Progenitor cell of endocrine pancreas (in vitro differentiated cells): ENCODE data around the gene GTPBP2. TPM values are rescaled to one million over a fixed set of nuclear protein-coding genes. Genes with fewer than 3 reads are reported as not detected.
"Not testable (repeated sequence)": the region's sequence is repeated elsewhere in the genome, so short reads cannot be mapped to it uniquely, and the experiment has no call there.

Experiments used
- DNase-seq: peaks from one replicate; pipeline ENCODE4 v3.0.0; 2021; ENCODE audit warnings: low spot score; ENCODE audit not compliant: unreplicated experiment
- H3K27ac Mint-ChIP-seq: 2 replicates; pipeline ENCODE4 v1.8.0; 2021; ENCODE audit warnings: mild to moderate bottlenecking, moderate library complexity, mixed read lengths
- H3K27me3 Mint-ChIP-seq: 2 replicates; pipeline ENCODE4 v1.8.0; 2021; ENCODE audit warnings: mixed read lengths
- H3K36me3 Mint-ChIP-seq: 2 replicates; pipeline ENCODE4 v1.8.0; 2022; ENCODE audit warnings: mixed read lengths; ENCODE audit not compliant: insufficient read depth
- H3K4me1 Mint-ChIP-seq: 2 replicates; pipeline ENCODE4 v1.8.0; 2021; ENCODE audit warnings: low read depth, mixed read lengths
- H3K4me3 Mint-ChIP-seq: 2 replicates; pipeline ENCODE4 v1.8.0; 2021; ENCODE audit warnings: low read depth, mild to moderate bottlenecking, moderate library complexity, mixed read lengths
- H3K9me3 Mint-ChIP-seq: 2 replicates; pipeline ENCODE4 v1.8.0; 2021; ENCODE audit warnings: low read depth, mixed read lengths
- CTCF ChIP-seq: fragments of 200-600 bp; sonication (generic); IDR thresholded peaks from one replicate; pipeline ENCODE4 v1.5.0; 2021; ENCODE audit warnings: antibody characterized with exemption, mild to moderate bottlenecking; ENCODE audit not compliant: unreplicated experiment
- total RNA-seq: library from RNA; stranded (reverse); gene quantifications from 2 replicates; pipeline ENCODE4 v1.2.1, GENCODE V29; 2021

GTPBP2 gene
- total RNA-seq, 1 donor from 2014 or later, result 84.1 TPM

DNA sequence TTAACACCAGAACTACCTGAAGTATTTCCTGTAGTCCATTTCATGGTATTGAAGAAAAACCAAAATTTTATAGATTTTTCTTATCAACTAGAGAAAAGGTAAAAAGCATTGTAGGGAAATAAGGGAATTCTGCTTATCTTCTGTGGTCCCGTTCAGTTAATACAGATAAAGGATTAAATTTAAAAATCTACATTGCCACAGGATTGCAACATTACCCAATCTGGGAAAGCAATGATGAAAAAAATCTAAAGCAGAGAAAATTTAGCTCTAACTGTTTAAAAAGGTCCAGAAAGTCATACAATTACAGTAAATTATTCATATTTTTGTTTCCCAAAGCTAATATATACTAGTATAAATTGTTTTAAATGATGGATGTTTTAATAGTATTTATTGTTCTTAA is 35.1 kb downstream of the GTPBP2 start:
- no peak overlapping the region for H3K27ac Mint-ChIP-seq
- no peak for DNase-seq
- no peaks in the 10 kb centered on the region for H3K27me3 Mint-ChIP-seq
- H3K4me1 Mint-ChIP-seq, result no peaks in the 10 kb centered on the region
- no peaks in the 10 kb centered on the region for H3K9me3 Mint-ChIP-seq
- H3K4me3 Mint-ChIP-seq, result no peak overlapping the region
- no peak for TF ChIP-seq CTCF
- H3K36me3 Mint-ChIP-seq, result peaks cover 7% of the 10 kb centered on the region

- peaks cover 10% of the 10 kb centered on the region for H3K36me3 Mint-ChIP-seq
- H3K27me3 Mint-ChIP-seq, H3K4me1 Mint-ChIP-seq, DNase-seq, H3K4me3 Mint-ChIP-seq, H3K27ac Mint-ChIP-seq, H3K9me3 Mint-ChIP-seq: not testable (repeated sequence)
Measured at GRCh38 chr6:43589564-43589963, 39.5 kb downstream of the GTPBP2 start.

GRCh38 chr6:43588194-43588593 is 40.9 kb downstream of the GTPBP2 start:
- Mint-ChIP-seq H3K36me3 (peaks cover 15% of the 10 kb centered on the region), H3K27me3 (no peaks in the 10 kb centered on the region), H3K4me3 (no peak overlapping the region), H3K9me3 (no peaks in the 10 kb centered on the region), H3K4me1 (no peaks in the 10 kb centered on the region), H3K27ac (no peak overlapping the region)
- TF ChIP-seq CTCF, result no peak
- no peak for DNase-seq

DNA sequence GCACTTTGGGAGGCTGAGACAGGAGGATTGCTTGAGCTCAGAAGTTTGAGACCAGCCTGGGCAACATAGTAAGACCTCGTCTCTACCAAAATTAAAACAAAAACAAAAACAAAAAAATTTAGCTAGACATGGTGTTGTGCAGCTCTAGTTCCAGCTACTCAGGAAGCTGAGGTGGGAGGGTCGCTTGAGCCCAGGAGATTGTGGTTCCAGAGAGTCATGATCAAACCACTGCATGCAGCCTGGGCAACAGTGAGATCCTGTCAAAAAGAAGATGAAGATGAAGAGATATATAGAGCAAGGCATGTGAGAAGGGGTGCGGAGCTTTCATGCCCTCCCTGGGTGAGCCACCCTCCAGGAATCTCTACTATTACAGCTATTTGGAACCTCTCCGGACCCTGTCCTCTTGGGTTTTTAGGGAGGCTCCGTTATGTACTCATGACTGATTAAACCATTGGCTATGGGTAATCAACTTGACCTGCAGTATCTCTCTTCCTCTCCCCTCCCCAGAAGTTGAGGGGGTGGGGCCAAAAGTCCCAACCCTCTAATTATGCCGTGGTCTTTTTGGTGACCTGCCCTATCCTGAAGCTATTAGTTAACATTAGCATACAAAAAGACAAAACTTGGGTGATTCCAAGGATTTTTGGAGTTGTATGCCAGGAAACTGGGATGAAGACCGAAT is 44.0 kb downstream of the GTPBP2 start:
- Mint-ChIP-seq H3K4me1 (no peaks in the 10 kb centered on the region), H3K27me3 (no peaks in the 10 kb centered on the region), H3K4me3 (no peak overlapping the region), H3K27ac (no peak overlapping the region), H3K36me3 (peaks cover 21% of the 10 kb centered on the region), H3K9me3 (no peaks in the 10 kb centered on the region)
- DNase-seq, result no peak
- TF ChIP-seq CTCF, result no peak

DNA sequence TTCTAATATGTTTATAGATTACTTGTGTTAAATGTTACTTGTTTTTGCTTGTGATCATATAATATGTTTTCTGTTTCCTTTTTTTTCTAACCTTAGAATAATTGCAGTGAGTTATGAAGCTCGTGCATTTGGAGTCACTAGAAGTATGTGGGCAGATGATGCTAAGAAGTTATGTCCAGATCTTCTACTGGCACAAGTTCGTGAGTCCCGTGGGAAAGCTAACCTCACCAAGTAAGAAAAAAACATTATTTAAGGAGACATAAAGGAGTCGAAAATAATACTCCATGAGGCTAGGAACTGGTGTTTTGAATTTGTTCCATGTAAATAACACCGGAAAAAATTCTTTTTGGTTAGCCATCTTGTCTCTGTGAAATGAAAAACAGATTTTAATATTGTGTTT is 46.2 kb downstream of the GTPBP2 start:
- peaks cover 17% of the 10 kb centered on the region for H3K36me3 Mint-ChIP-seq
- no peaks in the 10 kb centered on the region for H3K4me1 Mint-ChIP-seq
- DNase-seq, result no peak
- no peaks in the 10 kb centered on the region for H3K9me3 Mint-ChIP-seq
- H3K27me3 Mint-ChIP-seq, result no peaks in the 10 kb centered on the region
- H3K27ac Mint-ChIP-seq, result no peak overlapping the region
- TF ChIP-seq CTCF, result no peak
- no peak overlapping the region for H3K4me3 Mint-ChIP-seq

DNA sequence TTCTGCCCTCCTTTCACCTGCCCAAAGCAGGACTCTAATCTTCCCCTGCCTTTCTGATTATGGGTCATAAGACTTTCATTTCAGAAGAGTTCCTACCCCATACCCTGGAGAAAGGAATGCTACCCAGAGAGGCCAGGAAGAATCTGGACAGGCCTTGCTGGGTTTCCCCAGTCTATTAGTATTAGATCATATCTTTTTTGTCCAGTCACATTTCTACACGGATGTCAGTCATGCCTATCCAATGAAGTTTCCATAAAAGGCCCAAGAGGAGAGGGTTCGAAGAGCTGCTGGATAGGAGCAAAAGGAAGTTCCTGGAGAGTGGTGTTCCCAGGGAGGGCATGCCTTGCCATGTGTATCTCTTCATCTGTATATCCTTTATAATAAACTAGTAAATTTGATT is 49.9 kb downstream of the GTPBP2 start:
- Mint-ChIP-seq H3K4me3 (no peak overlapping the region), H3K36me3 (peaks cover 10% of the 10 kb centered on the region), H3K4me1 (peaks cover 11% of the 10 kb centered on the region), H3K9me3 (no peaks in the 10 kb centered on the region), H3K27me3 (no peaks in the 10 kb centered on the region), H3K27ac (no peak overlapping the region)
- no peak for TF ChIP-seq CTCF
- no peak for DNase-seq
